Measurements from ENCODE around the gene AKR1B1. TPM values are rescaled to one million over a fixed set of nuclear protein-coding genes. Genes with fewer than 3 reads are reported as not detected.

Gene AKR1B1
- total RNA-seq, 2 experiments from 2014 or later = 60.6 to 65.5 TPM

DNA sequence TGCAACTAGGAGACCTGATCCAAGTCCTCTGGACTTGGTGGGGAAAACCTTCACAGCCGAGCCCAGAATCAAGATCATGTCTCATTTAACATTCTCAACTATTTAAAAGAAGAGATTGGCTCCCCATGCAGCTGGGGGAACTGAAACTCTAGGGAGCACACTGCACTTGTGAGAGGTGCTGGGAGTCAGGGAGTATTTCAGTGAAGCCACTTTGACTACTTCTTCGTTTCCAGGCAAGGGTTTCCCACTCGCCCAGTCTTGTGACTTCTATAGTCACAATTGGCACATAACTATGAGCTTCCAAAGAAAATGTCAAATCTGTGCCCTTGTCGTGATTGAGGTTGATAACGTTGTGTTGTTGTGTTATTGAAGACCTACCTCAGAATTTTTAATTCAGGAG, 62.9 kb downstream of the AKR1B1 start:
- H3K27ac Mint-ChIP-seq = no peak overlapping the region
- ChIA-PET POLR2A (no interaction called here), CTCF (no interaction called here)
- peaks cover 6% of the 10 kb centered on the region in 2 experiments for H3K27me3 ChIP-seq (ENCODE audit: control insufficient read depth in 1 of 2, insufficient read depth in 2 of 2, low read length in 2 of 2)
- no peak overlapping the region for H3K4me3 ChIP-seq (ENCODE audit: low read length)
- H3K36me3 Mint-ChIP-seq (ENCODE audit: low read depth) = no peaks in the 10 kb centered on the region
- H3K9me3 Mint-ChIP-seq = no peaks in the 10 kb centered on the region
- H3K27me3 Mint-ChIP-seq = peaks cover 35% of the 10 kb centered on the region
- no peak overlapping the region for H3K27ac ChIP-seq (ENCODE audit: low read depth in 1 of 2, low read length in 2 of 2)
- H3K36me3 ChIP-seq (ENCODE audit: insufficient read depth, low read length) = no peaks in the 10 kb centered on the region
- H3K9me3 ChIP-seq (ENCODE audit: control insufficient read depth in 1 of 2, insufficient read depth in 1 of 2, low read length in 2 of 2) = no peaks in the 10 kb centered on the region
- no peak overlapping the region for H3K4me3 Mint-ChIP-seq
- DNase-seq (no peak), ATAC-seq (ENCODE audit: poor library complexity) (no peak)
- TF ChIP-seq, protein P1, sequence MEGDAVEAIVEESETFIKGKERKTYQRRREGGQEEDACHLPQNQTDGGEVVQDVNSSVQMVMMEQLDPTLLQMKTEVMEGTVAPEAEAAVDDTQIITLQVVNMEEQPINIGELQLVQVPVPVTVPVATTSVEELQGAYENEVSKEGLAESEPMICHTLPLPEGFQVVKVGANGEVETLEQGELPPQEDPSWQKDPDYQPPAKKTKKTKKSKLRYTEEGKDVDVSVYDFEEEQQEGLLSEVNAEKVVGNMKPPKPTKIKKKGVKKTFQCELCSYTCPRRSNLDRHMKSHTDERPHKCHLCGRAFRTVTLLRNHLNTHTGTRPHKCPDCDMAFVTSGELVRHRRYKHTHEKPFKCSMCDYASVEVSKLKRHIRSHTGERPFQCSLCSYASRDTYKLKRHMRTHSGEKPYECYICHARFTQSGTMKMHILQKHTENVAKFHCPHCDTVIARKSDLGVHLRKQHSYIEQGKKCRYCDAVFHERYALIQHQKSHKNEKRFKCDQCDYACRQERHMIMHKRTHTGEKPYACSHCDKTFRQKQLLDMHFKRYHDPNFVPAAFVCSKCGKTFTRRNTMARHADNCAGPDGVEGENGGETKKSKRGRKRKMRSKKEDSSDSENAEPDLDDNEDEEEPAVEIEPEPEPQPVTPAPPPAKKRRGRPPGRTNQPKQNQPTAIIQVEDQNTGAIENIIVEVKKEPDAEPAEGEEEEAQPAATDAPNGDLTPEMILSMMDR (IDR thresholded peaks at IDR 0.05) = no peak
- no peaks in the 10 kb centered on the region for H3K4me1 Mint-ChIP-seq (ENCODE audit: low read depth)
- no peaks in the 10 kb centered on the region for H3K4me1 ChIP-seq (ENCODE audit: insufficient read depth, low read length)
- intact Hi-C loops (cut with DNase I, micrococcal nuclease) = no loop called here

DNA sequence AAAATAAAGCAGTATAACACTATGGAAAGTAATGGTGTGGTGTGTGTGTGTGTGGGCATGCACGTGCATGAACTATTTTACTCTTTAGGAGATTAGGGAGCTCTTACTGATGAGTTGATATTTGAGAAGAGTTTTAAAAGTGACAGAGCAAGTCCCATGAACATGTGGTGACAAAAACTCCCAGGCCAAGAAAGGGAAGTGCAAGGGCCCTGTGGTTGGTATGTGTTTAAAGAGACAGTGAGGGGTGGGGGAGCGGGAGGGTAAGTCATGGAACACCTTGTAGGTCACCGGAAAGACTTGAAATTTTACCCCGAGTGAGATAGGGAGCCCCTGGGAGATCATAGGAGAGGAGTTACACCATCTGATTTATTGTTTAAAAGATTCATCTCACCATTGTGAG, 63.3 kb downstream of the AKR1B1 start:
- H3K4me3 ChIP-seq (ENCODE audit: low read length) = no peak overlapping the region
- H3K36me3 Mint-ChIP-seq (ENCODE audit: low read depth) = no peaks in the 10 kb centered on the region
- ChIA-PET POLR2A (no interaction called here), CTCF (no interaction called here)
- H3K4me3 Mint-ChIP-seq = no peak overlapping the region
- no peaks in the 10 kb centered on the region for H3K4me1 Mint-ChIP-seq (ENCODE audit: low read depth)
- TF ChIP-seq, protein P1 (IDR thresholded peaks at IDR 0.05) = no peak
- intact Hi-C loops (cut with DNase I, micrococcal nuclease) = no loop called here
- no peaks in the 10 kb centered on the region for H3K4me1 ChIP-seq (ENCODE audit: insufficient read depth, low read length)
- H3K9me3 ChIP-seq (ENCODE audit: control insufficient read depth in 1 of 2, insufficient read depth in 1 of 2, low read length in 2 of 2) = no peaks in the 10 kb centered on the region
- no peak overlapping the region for H3K27ac Mint-ChIP-seq
- ATAC-seq (ENCODE audit: poor library complexity) = no peak
- H3K9me3 Mint-ChIP-seq = no peaks in the 10 kb centered on the region
- H3K27me3 Mint-ChIP-seq = peaks cover 35% of the 10 kb centered on the region
- H3K27me3 ChIP-seq (ENCODE audit: control insufficient read depth in 1 of 2, insufficient read depth in 2 of 2, low read length in 2 of 2) = peaks cover 6% of the 10 kb centered on the region in 2 experiments
- H3K36me3 ChIP-seq (ENCODE audit: insufficient read depth, low read length) = no peaks in the 10 kb centered on the region
- no peak overlapping the region for H3K27ac ChIP-seq (ENCODE audit: low read depth in 1 of 2, low read length in 2 of 2)
- DNase-seq = no peak

DNA sequence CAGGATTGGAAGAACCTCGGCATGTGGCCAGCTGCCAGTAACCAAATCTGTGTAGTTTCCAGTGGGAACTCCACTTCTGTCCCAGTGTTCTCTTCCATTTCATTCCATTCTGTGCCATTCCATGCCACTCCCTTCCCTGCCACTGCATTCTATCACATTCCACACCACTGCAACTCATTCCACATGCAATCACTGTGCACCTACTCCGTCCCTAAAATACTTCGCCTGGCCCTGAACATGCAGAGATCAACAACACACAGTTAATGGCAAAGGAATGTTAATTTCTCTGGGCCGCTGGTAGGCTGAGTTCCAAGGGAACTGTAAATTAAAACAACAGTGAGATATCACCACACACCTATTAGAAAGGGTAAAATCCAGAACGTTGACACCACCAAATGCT, 64.8 kb downstream of the AKR1B1 start:
- Mint-ChIP-seq H3K9me3 (no peaks in the 10 kb centered on the region), H3K27me3 (peaks cover 24% of the 10 kb centered on the region), H3K4me3 (no peak overlapping the region), H3K4me1 (ENCODE audit: low read depth) (no peaks in the 10 kb centered on the region), H3K36me3 (ENCODE audit: low read depth) (no peaks in the 10 kb centered on the region), H3K27ac (no peak overlapping the region)
- TF ChIP-seq, protein P1 (IDR thresholded peaks at IDR 0.05) = no peak
- CTCF ChIA-PET = no interaction called here
- intact Hi-C loops (cut with DNase I, micrococcal nuclease) = no loop called here
- DNase-seq = no peak
- POLR2A ChIA-PET = no interaction called here
- ATAC-seq (ENCODE audit: poor library complexity) = no peak
- Histone ChIP-seq H3K9me3 (ENCODE audit: control insufficient read depth in 1 of 2, insufficient read depth in 1 of 2, low read length in 2 of 2) (no peaks in the 10 kb centered on the region), H3K27ac (ENCODE audit: low read depth in 1 of 2, low read length in 2 of 2) (no peak overlapping the region), H3K27me3 (ENCODE audit: control insufficient read depth in 1 of 2, insufficient read depth in 2 of 2, low read length in 2 of 2) (peaks cover 0 to 6% of the 10 kb centered on the region in 2 experiments), H3K4me3 (ENCODE audit: low read length) (no peak overlapping the region), H3K36me3 (ENCODE audit: insufficient read depth, low read length) (no peaks in the 10 kb centered on the region), H3K4me1 (ENCODE audit: insufficient read depth, low read length) (no peaks in the 10 kb centered on the region)

Other genes with a start within 250 kb of the AKR1B1 start
- gene SLC35B4, start 142.2 kb downstream of the AKR1B1 start, total RNA-seq = 1 to 10 TPM; 5.8 to 7.8 TPM
- not detected for gene AKR1B10, start 68.5 kb upstream of the AKR1B1 start, total RNA-seq
- not detected for gene AKR1B15, start 90.0 kb upstream of the AKR1B1 start, total RNA-seq
- 10 to 100 TPM; 46.3 to 46.6 TPM for gene BPGM, start 187.8 kb upstream of the AKR1B1 start, total RNA-seq